Neural progenitor cell (in vitro differentiated cells): ENCODE results near the gene CCDC73. TPM values are rescaled to one million over a fixed set of nuclear protein-coding genes. Genes with fewer than 3 reads are reported as not detected.

Experiments
- DNase-seq: peaks from one replicate; pipeline ENCODE4 v3.0.0-alpha.2; 2016; ENCODE audit warnings: low spot score
- H2AFZ ChIP-seq: fragments of 200-600 bp; sonication (generic); replicated peaks from 2 replicates; pipeline ENCODE4 v1.6.1; 2016; ENCODE audit warnings: antibody characterized with exemption
- H3F3A ChIP-seq: fragments of 200-600 bp; sonication (generic); 2 replicates; pipeline ENCODE4 v1.6.1; 2016; ENCODE audit warnings: antibody characterized with exemption, low read depth
- H3K27ac ChIP-seq: fragments of 200-600 bp; sonication (generic); 2 replicates; pipeline ENCODE4 v1.5.1; 2016; ENCODE audit warnings: mild to moderate bottlenecking
- H3K27me3 ChIP-seq: fragments of 200-600 bp; sonication (generic); 2 replicates; pipeline ENCODE4 v1.6.1; 2016; ENCODE audit warnings: mild to moderate bottlenecking, moderate library complexity
- H3K36me3 ChIP-seq: fragments of 200-600 bp; sonication (generic); 2 replicates; pipeline ENCODE4 v1.5.1; 2016
- H3K4me1 ChIP-seq: fragments of 200-600 bp; sonication (generic); 2 replicates; pipeline ENCODE4 v1.6.1; 2016; ENCODE audit warnings: mixed run types
- H3K4me2 ChIP-seq: fragments of 200-600 bp; sonication (generic); 2 replicates; pipeline ENCODE4 v1.6.1; 2016
- H3K4me3 ChIP-seq: fragments of 200-600 bp; sonication (generic); 2 replicates; pipeline ENCODE4 v1.5.1; 2016
- H3K79me2 ChIP-seq: fragments of 200-600 bp; sonication (generic); 2 replicates; pipeline ENCODE4 v1.6.1; 2016; ENCODE audit warnings: low read depth
- H3K9ac ChIP-seq: fragments of 200-600 bp; sonication (generic); 2 replicates; pipeline ENCODE4 v1.6.1; 2016
- H3K9me3 ChIP-seq: fragments of 200-600 bp; sonication (generic); 2 replicates; pipeline ENCODE4 v1.5.1; 2016; ENCODE audit warnings: low read depth
- H4K20me1 ChIP-seq: fragments of 200-600 bp; sonication (generic); 2 replicates; pipeline ENCODE4 v1.6.1; 2016; ENCODE audit warnings: low read depth
- H3K27ac Mint-ChIP-seq: 3 replicates; pipeline ENCODE4 v1.8.0; 2021; ENCODE audit warnings: mixed read lengths
- H3K27me3 Mint-ChIP-seq: 2 replicates; pipeline ENCODE4 v1.8.0; 2022; ENCODE audit warnings: low read depth, mild to moderate bottlenecking, inconsistent platforms, moderate library complexity, mixed read lengths; ENCODE audit not compliant: insufficient read depth
- H3K36me3 Mint-ChIP-seq: 3 replicates; pipeline ENCODE4 v1.8.0; 2021; ENCODE audit warnings: mixed read lengths
- H3K4me1 Mint-ChIP-seq: 3 replicates; pipeline ENCODE4 v1.8.0; 2021; ENCODE audit warnings: mixed read lengths
- H3K4me3 Mint-ChIP-seq: 3 replicates; pipeline ENCODE4 v1.8.0; 2021; ENCODE audit warnings: mild to moderate bottlenecking, moderate library complexity, mixed read lengths
- H3K9me3 Mint-ChIP-seq: 3 replicates; pipeline ENCODE4 v1.8.0; 2020; ENCODE audit warnings: mixed read lengths
- EZH2 ChIP-seq: fragments of 200-600 bp; sonication (generic); IDR thresholded peaks from 2 replicates; pipeline ENCODE4 v1.6.1; 2017; ENCODE audit warnings: antibody characterized with exemption, mild to moderate bottlenecking, moderate library complexity
- EZH2phosphoT487 ChIP-seq: fragments of 200-600 bp; sonication (generic); IDR thresholded peaks from 2 replicates; pipeline ENCODE4 v1.6.1; 2017; ENCODE audit warnings: antibody characterized with exemption
- total RNA-seq: library from RNA; depleted of rRNA; stranded (reverse); fragments of >200 nt; gene quantifications from 2 replicates; pipeline ENCODE4 v1.2.3, GENCODE V29; 2015; ENCODE audit warnings: low replicate concordance
- TF ChIP-seq, protein P1 (sequence below): fragments of 200-600 bp; sonication (generic); IDR thresholded peaks from 2 replicates; pipeline ENCODE4 v1.5.1; 2017; ENCODE audit warnings: antibody characterized with exemption, mild to moderate bottlenecking

Gene CCDC73
- total RNA-seq, 1 donor from 2014 or later: not detected

DNA sequence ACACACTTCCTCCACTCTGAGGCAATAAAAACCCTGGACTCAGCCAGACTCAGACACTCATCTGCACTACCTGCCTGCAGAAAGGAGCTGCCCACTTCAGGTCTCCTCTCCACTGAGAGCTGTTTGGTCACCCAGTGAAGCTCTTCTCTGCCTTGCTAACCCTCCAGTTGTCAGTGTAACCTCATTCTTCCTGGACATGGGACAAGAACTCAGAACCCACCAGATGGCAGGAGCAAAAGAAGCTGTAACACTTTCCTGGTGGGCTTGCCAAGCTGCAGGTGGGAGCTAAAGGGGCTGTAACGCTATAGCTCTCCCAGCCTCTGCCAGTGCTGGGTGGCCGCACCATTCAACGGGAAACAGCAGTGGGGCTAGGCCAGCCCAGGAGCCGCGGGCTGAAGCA lies 89.7 kb downstream of the CCDC73 start:
- Histone ChIP-seq H3K4me2 (no peak overlapping the region), H3K9me3 (no peaks in the 10 kb centered on the region), H4K20me1 (no peaks in the 10 kb centered on the region), H3K4me3 (no peak overlapping the region), H3F3A (no peaks in the 10 kb centered on the region), H3K9ac (no peak overlapping the region), H2AFZ (peak overlapping the region; percentile 32), H3K79me2 (no peaks in the 10 kb centered on the region), H3K36me3 (no peaks in the 10 kb centered on the region), H3K27me3 (no peaks in the 10 kb centered on the region), H3K27ac (no peak overlapping the region), H3K4me1 (no peaks in the 10 kb centered on the region)
- no peak overlapping the region for H3K27ac Mint-ChIP-seq
- H3K4me1 Mint-ChIP-seq: no peaks in the 10 kb centered on the region
- H3K36me3 Mint-ChIP-seq: no peaks in the 10 kb centered on the region
- no peak for DNase-seq
- H3K9me3 Mint-ChIP-seq: peaks cover 3% of the 10 kb centered on the region
- no peaks in the 10 kb centered on the region for H3K27me3 Mint-ChIP-seq
- no peak overlapping the region for H3K4me3 Mint-ChIP-seq
- TF ChIP-seq, protein P1, sequence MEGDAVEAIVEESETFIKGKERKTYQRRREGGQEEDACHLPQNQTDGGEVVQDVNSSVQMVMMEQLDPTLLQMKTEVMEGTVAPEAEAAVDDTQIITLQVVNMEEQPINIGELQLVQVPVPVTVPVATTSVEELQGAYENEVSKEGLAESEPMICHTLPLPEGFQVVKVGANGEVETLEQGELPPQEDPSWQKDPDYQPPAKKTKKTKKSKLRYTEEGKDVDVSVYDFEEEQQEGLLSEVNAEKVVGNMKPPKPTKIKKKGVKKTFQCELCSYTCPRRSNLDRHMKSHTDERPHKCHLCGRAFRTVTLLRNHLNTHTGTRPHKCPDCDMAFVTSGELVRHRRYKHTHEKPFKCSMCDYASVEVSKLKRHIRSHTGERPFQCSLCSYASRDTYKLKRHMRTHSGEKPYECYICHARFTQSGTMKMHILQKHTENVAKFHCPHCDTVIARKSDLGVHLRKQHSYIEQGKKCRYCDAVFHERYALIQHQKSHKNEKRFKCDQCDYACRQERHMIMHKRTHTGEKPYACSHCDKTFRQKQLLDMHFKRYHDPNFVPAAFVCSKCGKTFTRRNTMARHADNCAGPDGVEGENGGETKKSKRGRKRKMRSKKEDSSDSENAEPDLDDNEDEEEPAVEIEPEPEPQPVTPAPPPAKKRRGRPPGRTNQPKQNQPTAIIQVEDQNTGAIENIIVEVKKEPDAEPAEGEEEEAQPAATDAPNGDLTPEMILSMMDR: no peak
- no peak for TF ChIP-seq EZH2phosphoT487

DNA sequence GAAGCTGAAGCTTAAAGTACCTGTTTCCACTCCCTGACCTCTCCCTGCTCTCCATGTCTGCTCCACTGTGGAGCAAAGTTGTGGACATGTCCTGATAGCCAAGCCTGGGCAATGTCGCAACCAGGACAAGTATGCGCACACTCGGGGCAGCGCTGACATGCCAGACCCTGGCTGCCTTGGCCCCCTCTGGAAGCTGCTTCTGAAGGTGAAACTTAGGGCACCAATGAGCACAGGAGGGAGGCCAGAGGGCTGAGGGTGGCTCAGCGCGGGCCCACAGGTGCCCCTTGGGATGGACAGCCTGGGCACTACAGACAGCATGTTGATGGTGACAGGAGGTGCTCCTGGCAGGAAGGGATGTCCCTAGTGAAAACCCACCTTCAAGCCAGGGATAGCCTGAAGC lies 90.2 kb downstream of the CCDC73 start:
- TF ChIP-seq, protein P1: no peak
- no peak for TF ChIP-seq EZH2
- TF ChIP-seq EZH2phosphoT487: no peak
- H3K9ac ChIP-seq: no peak overlapping the region
- H4K20me1 ChIP-seq: no peaks in the 10 kb centered on the region
- H3K79me2 ChIP-seq: no peaks in the 10 kb centered on the region
- Mint-ChIP-seq H3K4me1 (no peaks in the 10 kb centered on the region), H3K9me3 (peaks cover 3% of the 10 kb centered on the region), H3K4me3 (no peak overlapping the region), H3K27me3 (no peaks in the 10 kb centered on the region), H3K27ac (no peak overlapping the region), H3K36me3 (no peaks in the 10 kb centered on the region)
- no peak overlapping the region for H3K4me3 ChIP-seq
- DNase-seq: no peak
- H3K36me3 ChIP-seq: no peaks in the 10 kb centered on the region
- H3K27ac ChIP-seq: no peak overlapping the region
- no peak overlapping the region for H2AFZ ChIP-seq
- H3K4me1 ChIP-seq: no peaks in the 10 kb centered on the region
- H3K27me3 ChIP-seq: no peaks in the 10 kb centered on the region
- H3F3A ChIP-seq: no peaks in the 10 kb centered on the region
- H3K9me3 ChIP-seq: no peaks in the 10 kb centered on the region
- no peak overlapping the region for H3K4me2 ChIP-seq

DNA sequence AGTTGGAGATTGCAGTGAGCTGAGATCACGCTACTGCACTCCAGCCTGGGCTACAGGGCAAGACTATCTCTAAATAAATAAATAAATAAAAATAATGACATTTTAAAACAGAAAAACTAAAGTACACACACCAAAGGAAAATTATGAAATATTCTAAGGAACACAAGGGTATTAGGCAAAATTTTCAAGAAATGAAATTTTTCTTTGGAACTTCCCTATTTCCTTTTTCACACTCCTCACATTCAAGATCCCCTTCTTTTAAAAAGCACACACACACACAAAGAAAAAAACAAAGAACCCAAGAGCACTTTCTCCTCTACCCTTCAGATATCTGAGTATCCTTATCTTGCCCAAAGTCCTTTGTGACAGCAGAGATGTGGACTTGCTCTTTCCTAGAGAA lies 92.8 kb downstream of the CCDC73 start:
- Mint-ChIP-seq H3K27me3 (no peaks in the 10 kb centered on the region), H3K36me3 (no peaks in the 10 kb centered on the region), H3K4me1 (no peaks in the 10 kb centered on the region), H3K4me3 (no peak overlapping the region), H3K9me3 (peaks cover 3% of the 10 kb centered on the region), H3K27ac (no peak overlapping the region)
- H3K9ac ChIP-seq: no peak overlapping the region
- H3K27ac ChIP-seq: no peak overlapping the region
- no peak overlapping the region for H3K4me3 ChIP-seq
- H3K27me3 ChIP-seq: no peaks in the 10 kb centered on the region
- no peaks in the 10 kb centered on the region for H3K9me3 ChIP-seq
- TF ChIP-seq, protein P1: no peak
- no peak for TF ChIP-seq EZH2phosphoT487
- TF ChIP-seq EZH2: no peak
- no peak overlapping the region for H3K4me2 ChIP-seq
- no peaks in the 10 kb centered on the region for H4K20me1 ChIP-seq
- no peaks in the 10 kb centered on the region for H3K4me1 ChIP-seq
- H3K79me2 ChIP-seq: no peaks in the 10 kb centered on the region
- H2AFZ ChIP-seq: no peak overlapping the region
- DNase-seq: no peak
- H3K36me3 ChIP-seq: no peaks in the 10 kb centered on the region
- no peaks in the 10 kb centered on the region for H3F3A ChIP-seq

DNA sequence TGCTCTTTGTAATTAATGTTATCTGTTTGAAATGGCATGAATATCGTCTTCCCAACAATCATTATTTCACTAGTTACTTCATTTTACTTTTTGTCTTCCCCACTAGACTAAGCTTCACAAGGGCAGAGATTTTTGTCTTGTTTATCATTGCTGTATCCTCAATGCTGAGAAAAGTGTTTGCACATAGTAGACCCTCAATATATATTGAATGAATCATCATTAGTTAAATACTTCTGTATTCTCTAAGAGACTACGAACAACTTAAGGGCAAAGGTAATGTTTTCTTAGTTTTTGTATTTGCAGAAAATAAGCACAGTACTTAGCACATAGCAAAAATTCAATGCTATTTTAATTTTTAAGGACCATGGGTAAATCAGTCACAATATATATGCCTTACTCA lies 95.9 kb downstream of the CCDC73 start:
- no peak for DNase-seq
- Histone ChIP-seq H3K4me1 (no peaks in the 10 kb centered on the region), H3K27me3 (no peaks in the 10 kb centered on the region), H3K36me3 (no peaks in the 10 kb centered on the region), H3K9me3 (no peaks in the 10 kb centered on the region), H3K4me2 (no peak overlapping the region), H3K4me3 (no peak overlapping the region), H3F3A (no peaks in the 10 kb centered on the region), H3K79me2 (no peaks in the 10 kb centered on the region), H4K20me1 (no peaks in the 10 kb centered on the region), H2AFZ (no peak overlapping the region), H3K9ac (no peak overlapping the region), H3K27ac (no peak overlapping the region)
- TF ChIP-seq, protein P1: no peak
- TF ChIP-seq EZH2phosphoT487 (no peak), EZH2 (no peak)
- Mint-ChIP-seq H3K27ac (no peak overlapping the region), H3K9me3 (no peaks in the 10 kb centered on the region), H3K4me3 (no peak overlapping the region), H3K36me3 (no peaks in the 10 kb centered on the region), H3K27me3 (peaks cover 2% of the 10 kb centered on the region), H3K4me1 (no peaks in the 10 kb centered on the region)
